Brain microvascular endothelial cell (primary cell): ENCODE results near the gene TIMM17B.

Source experiments
- DNase-seq: peaks from one replicate; pipeline ENCODE4 v3.0.0-alpha.2; 2020
- H3K27ac ChIP-seq: fragments of 250-450 bp; sonication (Bioruptor Pico); 2 replicates; pipeline ENCODE4 v1.5.1; 2020; ENCODE audit warnings: mild to moderate bottlenecking, moderate library complexity
- H3K27me3 ChIP-seq: fragments of 250-450 bp; sonication (Bioruptor Pico); replicated peaks from 2 replicates; pipeline ENCODE4 v1.5.1; 2020; ENCODE audit warnings: mild to moderate bottlenecking
- H3K36me3 ChIP-seq: fragments of 250-450 bp; sonication (Bioruptor Pico); replicated peaks from 2 replicates; pipeline ENCODE4 v1.5.1; 2020; ENCODE audit warnings: mild to moderate bottlenecking
- H3K4me3 ChIP-seq: 2 replicates; pipeline ENCODE4 v1.5.1; 2011; ENCODE audit warnings: low read depth, mild to moderate bottlenecking, control low read depth, low read length, moderate library complexity
- CTCF ChIP-seq: IDR thresholded peaks from 2 replicates; pipeline ENCODE4 v1.5.1; 2011; ENCODE audit warnings: low read depth, mild to moderate bottlenecking, moderate library complexity, low read length, control low read depth, inconsistent platforms; ENCODE audit errors: missing control alignments
- in situ Hi-C: cut with HindIII; loops from 2 replicates; pipeline ENCODE4 v1.10.0; 2017; ENCODE audit warnings: low sequenced_read_pairs, low pct_ligation_motif_present

Gene TIMM17B

DNA sequence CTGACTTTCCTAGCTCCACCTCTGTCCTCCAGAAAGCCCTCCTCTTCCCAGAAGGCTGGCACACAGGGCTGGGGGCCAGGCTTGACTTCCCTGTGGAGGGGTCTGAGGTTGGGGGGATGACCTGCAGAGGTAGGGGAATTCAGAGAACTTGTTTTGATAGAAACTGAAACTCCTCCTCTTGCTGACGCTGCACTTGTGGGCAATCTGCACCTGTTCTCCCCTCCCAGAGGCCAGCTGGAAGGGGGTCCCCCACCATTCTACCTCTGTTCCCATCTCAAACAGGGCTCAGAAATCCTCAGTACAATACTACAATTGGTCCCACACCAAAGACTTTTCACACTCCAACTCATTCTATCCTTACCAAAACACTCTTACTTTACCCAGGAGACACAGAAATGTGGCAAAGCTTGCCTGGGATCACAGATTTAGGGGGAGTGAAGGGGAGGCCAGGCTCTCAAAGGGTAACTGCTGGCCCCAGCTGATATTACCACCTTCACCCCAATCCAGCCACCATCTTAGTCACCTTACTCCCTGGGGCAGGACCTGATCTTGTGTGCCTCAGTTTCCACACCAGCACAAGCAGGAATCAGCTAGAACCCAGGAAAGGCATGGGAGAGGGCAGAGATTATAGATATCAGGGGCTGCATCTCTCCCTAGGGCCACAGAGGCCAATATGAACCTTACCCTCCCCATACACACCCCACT is 41.3 kb upstream of the TIMM17B start:
- DNase-seq, result no peak
- no peak for TF ChIP-seq CTCF
- H3K4me3 ChIP-seq, result no peak overlapping the region
- in situ Hi-C loops, result no loop called here
- no peaks in the 10 kb centered on the region for H3K27me3 ChIP-seq
- peaks cover 4% of the 10 kb centered on the region for H3K36me3 ChIP-seq
- H3K27ac ChIP-seq, result no peak overlapping the region

DNA sequence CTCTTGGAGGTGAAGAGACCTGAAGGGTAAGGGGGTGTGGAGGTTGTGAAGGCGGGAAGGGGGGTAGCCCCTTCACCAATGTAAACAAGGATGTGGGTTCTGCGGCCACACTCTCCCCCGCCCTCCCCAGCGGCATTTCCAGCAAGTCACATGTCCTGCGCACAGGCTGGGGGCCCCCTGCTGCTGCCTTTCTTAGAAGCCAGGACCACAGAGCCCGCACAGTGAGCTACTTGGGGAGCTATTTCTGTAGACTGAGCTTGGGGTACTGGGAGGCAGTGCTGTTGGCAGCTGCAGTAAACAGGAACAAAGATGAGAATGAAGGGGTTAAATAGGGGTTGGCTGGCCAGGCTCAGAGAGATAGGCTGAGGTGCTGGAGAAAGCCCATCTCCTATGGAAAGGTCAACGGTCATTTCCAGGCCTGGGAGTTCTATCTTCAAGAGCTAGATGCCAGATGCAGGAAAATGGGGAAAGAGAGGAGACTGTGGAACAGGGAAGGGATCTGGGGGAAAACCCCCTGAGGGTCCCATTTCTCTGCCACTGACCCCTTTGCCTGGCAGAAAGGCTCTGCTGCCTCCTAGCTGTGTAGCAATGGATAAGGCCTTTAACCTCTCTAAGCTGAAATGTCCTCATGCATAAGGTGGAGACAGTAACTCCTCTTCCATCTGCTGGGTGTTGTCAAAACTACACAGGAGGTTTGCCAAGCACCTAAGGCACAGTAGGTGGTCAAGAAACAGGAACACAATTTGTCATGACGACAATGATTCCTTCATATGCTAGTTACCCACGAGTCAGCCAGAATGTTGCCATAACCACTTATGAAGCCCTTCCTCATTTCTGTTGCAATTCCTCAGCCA is 39.7 kb upstream of the TIMM17B start:
- in situ Hi-C loops, result no loop called here
- H3K27me3 ChIP-seq, result no peaks in the 10 kb centered on the region
- no peak overlapping the region for H3K4me3 ChIP-seq
- peak; percentile 36 for DNase-seq
- H3K36me3 ChIP-seq, result peaks cover 5% of the 10 kb centered on the region
- no peak overlapping the region for H3K27ac ChIP-seq
- peak; percentile 34 for TF ChIP-seq CTCF

DNA sequence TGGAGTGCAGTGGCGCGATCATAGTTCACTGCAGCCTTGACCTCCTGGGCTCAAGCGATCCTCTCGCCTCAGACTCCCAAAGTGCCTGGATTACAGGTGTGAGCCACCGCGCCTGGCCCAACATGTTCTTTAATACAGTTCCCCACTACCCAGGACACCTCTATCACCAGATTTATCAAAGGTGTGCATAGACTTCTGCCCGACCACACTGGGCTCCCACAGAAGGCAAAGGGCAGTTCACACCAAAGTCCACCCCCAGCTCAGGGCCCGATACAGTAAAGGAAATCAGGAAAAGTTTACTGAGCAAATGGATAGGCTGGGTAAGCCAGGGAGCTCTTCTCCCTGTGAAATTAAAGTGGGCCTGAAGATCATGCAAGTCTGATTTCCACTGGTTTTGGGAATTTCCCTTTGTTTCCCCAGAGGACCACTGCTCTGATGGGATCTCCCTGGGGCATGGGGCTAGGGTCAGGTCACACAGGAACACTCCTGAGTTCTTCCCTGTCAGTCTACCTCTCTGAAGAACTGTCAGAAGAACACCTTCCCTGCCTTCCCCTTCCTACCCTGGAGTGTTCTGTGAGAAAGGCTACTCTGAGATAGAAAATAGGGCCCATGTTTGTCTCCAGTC is 39.0 kb upstream of the TIMM17B start:
- Histone ChIP-seq H3K4me3 (no peak overlapping the region), H3K27ac (no peak overlapping the region), H3K27me3 (no peaks in the 10 kb centered on the region), H3K36me3 (peaks cover 5% of the 10 kb centered on the region)
- in situ Hi-C loops, result no loop called here
- no peak for TF ChIP-seq CTCF
- no peak for DNase-seq

- H3K27me3 ChIP-seq, result no peaks in the 10 kb centered on the region
- H3K4me3 ChIP-seq, result no peak overlapping the region
- in situ Hi-C loops, result no loop called here
- no peak overlapping the region for H3K27ac ChIP-seq
- TF ChIP-seq CTCF, result no peak
- DNase-seq, result no peak
- H3K36me3 ChIP-seq, result peaks cover 5% of the 10 kb centered on the region
Measured at GRCh38 chrX:48935301-48935670, 37.7 kb upstream of the TIMM17B start.

- Histone ChIP-seq H3K4me3 (no peak overlapping the region), H3K27me3 (no peaks in the 10 kb centered on the region), H3K27ac (no peak overlapping the region), H3K36me3 (peaks cover 5% of the 10 kb centered on the region)
- DNase-seq, result no peak
- no peak for TF ChIP-seq CTCF
- in situ Hi-C loops, result no loop called here
Measured at GRCh38 chrX:48934581-48935300, 37.2 kb upstream of the TIMM17B start.
